ENCODE results near the gene APBA2.
"Not testable (repeated sequence)": the region's sequence is repeated elsewhere in the genome, so short reads cannot be mapped to it uniquely, and the experiment has no call there.

DNA sequence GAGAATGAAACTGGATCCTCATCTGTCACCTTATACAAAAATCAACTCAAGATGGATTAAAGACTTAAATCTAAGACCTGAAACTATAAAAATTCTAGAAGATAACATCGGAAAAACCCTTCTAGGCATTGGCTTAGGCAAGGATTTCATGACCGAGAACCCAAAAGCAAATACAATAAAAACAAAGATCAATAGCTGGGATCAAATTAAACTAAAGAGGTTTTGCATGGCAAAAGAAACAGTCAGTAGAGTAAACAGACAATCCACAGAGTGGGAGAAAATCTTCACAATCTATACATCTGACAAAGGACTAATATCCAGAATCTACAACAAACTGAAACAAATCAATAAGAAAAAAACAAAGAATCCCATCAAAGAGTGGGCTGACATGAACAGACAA lies 281.3 kb downstream of the APBA2 start:
- TF ChIP-seq CTCF, POLR2A (IDR thresholded peaks at IDR 0.05): not testable (repeated sequence)
